Measurements from ENCODE around the gene PCBP3.

The PCBP3 gene

GRCh38 chr21:45726438-45726837, 82.9 kb downstream of the PCBP3 start:
- DNase-seq: no peak

GRCh38 chr21:45727390-45727789, 83.9 kb downstream of the PCBP3 start:
- no peak for DNase-seq

GRCh38 chr21:45735259-45736000, 91.9 kb downstream of the PCBP3 start:
- DNase-seq: no peak

- no peak for DNase-seq
Measured at GRCh38 chr21:45736042-45736689, 92.6 kb downstream of the PCBP3 start.

- no peak for DNase-seq
Measured at GRCh38 chr21:45736690-45737484, 93.4 kb downstream of the PCBP3 start.

- DNase-seq: no peak
Measured at GRCh38 chr21:45737485-45738166, 94.1 kb downstream of the PCBP3 start.

- DNase-seq: no peak
Measured at GRCh38 chr21:45739218-45740087, 95.9 kb downstream of the PCBP3 start.

GRCh38 chr21:45740088-45740440, 96.5 kb downstream of the PCBP3 start:
- no peak for DNase-seq

GRCh38 chr21:45740491-45741357, 97.2 kb downstream of the PCBP3 start:
- no peak for DNase-seq

- no peak for DNase-seq
Measured at GRCh38 chr21:45741691-45742090, 98.2 kb downstream of the PCBP3 start.

- peak in 1 of 3 experiments; percentile 7 for DNase-seq
Measured at GRCh38 chr21:45742247-45742646, 98.7 kb downstream of the PCBP3 start.

- no peak for DNase-seq
Measured at GRCh38 chr21:45745256-45745655, 101.7 kb downstream of the PCBP3 start.

- DNase-seq: no peak
Measured at GRCh38 chr21:45747233-45747766, 103.8 kb downstream of the PCBP3 start.

- DNase-seq: peak; percentile 29 to 87 (median 56)
Measured at GRCh38 chr21:45747802-45748445, 104.4 kb downstream of the PCBP3 start.

- no peak for DNase-seq
Measured at GRCh38 chr21:45748593-45748992, 105.1 kb downstream of the PCBP3 start.

- no peak for DNase-seq
Measured at GRCh38 chr21:45749974-45750373, 106.4 kb downstream of the PCBP3 start.

GRCh38 chr21:45750936-45751335, 107.4 kb downstream of the PCBP3 start:
- DNase-seq: no peak

- DNase-seq: no peak
Measured at GRCh38 chr21:45753445-45753844, 109.9 kb downstream of the PCBP3 start.

GRCh38 chr21:45756029-45756428, 112.5 kb downstream of the PCBP3 start:
- DNase-seq: no peak

- no peak for DNase-seq
Measured at GRCh38 chr21:45756669-45757068, 113.1 kb downstream of the PCBP3 start.
